Skin epidermis (tissue), 12 donors: ENCODE data around the gene SAXO2.
"Not testable (repeated sequence)": the region's sequence is repeated elsewhere in the genome, so short reads cannot be mapped to it uniquely, and the experiment has no call there.

Experiments
- H3K27ac ChIP-seq, 21 experiments: fragments of 200-600 bp; sonication (generic) in 11 of 21; one replicate each; pipeline ENCODE4 v1.5.0; 2020; ENCODE audit warnings: mild to moderate bottlenecking in 3 of 21, inconsistent platforms in 2 of 21, moderate library complexity in 2 of 21
- H3K4me3 ChIP-seq, 7 experiments: fragments of 200-600 bp; sonication (generic) in 2 of 7; one replicate each; pipeline ENCODE4 v1.5.0; 2020; ENCODE audit warnings: inconsistent platforms in 2 of 7, mild to moderate bottlenecking in 2 of 7, moderate library complexity in 1 of 7

The SAXO2 gene, protein sequence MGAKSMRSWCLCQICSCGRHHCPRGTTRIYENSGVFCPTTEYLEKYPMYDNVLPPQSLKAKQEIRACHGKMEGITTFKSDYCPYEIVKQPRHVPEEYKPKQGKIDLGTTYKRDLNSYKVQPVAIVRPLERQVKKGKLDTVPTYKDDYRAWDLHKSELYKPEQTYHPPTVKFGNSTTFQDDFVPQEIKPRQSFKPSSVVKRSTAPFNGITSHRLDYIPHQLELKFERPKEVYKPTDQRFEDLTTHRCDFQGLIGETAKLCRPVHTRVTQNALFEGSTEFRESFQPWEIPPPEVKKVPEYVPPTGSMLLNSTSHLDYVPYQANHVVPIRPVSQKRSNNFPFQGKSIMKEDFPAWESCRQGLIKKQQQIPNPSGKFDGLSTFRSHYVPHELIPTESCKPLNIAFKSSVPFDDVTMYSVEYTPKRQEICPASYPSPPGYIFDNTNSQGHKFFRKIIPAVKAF

DNA sequence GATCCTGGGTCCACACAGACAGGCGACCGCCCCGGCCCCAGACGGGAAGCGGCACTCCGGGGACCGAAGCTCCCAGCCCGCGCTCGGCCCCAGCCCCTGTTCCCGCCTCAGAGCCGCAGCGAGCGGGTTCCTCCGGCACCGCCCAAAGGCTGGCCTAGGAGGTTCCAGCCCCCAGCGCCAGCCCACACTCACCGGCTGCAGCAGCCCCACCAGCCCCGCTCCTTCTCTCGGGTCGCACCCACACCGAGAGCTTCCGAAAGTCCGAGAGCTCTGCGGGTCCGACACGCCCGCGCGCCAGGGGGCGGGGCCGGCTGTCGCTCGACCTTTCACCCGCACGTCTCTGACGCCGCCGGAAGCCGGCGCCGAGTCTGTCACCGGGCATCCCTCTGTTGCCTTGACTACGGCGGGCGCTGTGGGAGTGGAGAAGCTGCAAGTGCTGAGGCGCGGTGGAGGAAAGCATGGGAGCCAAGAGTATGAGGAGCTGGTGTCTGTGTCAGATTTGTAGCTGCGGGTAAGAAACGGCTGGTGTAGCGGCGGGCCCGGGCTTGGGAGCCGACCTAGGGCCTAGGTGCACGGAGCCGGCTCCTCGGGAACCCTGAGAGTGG lies at the start of gene SAXO2, which contains the start of gene EFL1:
Gene SAXO2, plus strand, starts transcription at position 397 of the 605 bp plus-strand sequence. Its CDS starts 62 bp downstream, at position 459.
Gene EFL1, minus strand, starts transcription at position 313 of the 605 bp plus-strand sequence. CDS start 956 bp downstream, outside the sequence.
- peak within 1 kb of the TSS in 20 of 21 experiments; percentile 37 to 86 (median 78) for H3K27ac ChIP-seq
- H3K4me3 ChIP-seq = peak within 1 kb of the TSS; percentile 61 to 98 (median 81)

DNA sequence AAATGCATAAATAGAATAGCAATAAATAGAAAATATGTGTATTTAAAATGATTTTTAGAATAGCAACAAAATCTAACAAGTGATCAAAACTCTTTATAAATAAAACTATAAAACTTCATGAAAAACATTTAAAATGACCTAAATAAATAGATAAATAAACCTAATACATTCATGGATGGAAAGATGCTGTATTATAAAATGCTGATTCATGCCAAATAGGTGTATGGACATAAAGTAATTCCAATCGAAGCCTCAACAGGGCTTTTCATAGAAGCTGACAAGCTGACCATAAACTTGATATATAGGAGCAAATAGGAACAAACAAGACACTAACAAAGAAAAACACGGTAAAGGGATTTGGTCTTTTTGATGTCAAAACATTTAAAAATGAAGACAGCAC lies 46.5 kb upstream of the SAXO2 start:
- not testable (repeated sequence) for H3K27ac ChIP-seq

DNA sequence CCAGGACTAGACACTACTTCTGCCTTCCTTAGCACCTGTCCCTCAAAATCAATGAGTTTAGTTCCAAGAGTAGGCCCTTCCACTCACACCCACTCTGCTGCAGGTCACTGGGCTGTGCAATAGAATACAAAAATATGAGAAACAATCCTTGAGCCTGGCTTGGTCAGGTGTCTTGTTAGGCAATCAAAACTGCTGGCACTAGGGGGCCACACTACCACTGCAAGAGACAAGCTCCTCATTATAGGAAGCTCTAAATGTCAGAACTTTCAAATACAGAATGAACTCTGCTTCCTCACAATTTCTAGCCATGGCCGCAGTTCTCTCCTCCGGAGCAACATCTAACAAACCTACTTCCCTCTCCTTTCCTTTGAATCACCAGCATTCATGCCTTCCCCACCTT lies 41.1 kb upstream of the SAXO2 start:
- H3K4me3 ChIP-seq, H3K27ac ChIP-seq: not testable (repeated sequence)

More for the DNA sequence above, 46.5 kb upstream of the SAXO2 start:
- not testable (repeated sequence) for H3K4me3 ChIP-seq

DNA sequence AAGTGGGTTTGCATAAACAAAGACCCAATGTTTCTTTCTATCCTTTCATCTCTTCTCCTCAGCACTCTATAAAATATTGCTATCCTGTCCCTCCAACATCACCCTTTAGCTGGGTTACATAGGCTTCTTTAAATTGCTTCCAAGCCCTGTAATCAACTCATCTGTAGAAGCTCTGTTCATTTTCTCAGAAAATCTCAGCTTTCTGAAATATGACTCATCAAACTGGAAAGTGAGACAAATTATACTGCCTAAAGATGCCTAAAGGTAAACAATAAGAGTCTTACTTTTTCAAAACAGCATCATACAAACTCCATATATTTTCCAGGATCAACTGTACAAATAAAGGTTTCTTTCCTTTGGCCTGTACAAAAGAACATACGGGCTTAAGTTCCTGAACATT lies 33.9 kb upstream of the SAXO2 start:
- no peak overlapping the region for H3K27ac ChIP-seq
- no peak overlapping the region for H3K4me3 ChIP-seq

DNA sequence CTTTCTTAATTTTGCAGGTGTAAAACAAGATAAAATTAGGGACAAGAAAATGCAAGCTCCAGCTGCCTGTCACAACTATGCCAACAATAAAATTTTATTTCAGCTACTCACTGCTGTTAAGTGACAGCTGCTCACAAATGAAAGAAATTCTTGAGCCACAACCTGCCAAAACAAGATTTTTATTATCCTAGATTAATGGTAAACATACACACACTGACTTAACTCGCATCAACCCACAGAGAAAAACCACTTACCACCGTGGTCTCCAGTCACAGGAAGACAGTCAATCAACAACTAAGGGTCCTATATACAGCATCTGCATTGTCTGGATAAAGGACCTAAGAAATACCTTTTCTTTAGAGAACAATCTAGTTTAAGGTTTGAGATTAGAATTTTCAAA lies 31.4 kb upstream of the SAXO2 start:
- H3K27ac ChIP-seq = no peak overlapping the region
- no peak overlapping the region for H3K4me3 ChIP-seq

DNA sequence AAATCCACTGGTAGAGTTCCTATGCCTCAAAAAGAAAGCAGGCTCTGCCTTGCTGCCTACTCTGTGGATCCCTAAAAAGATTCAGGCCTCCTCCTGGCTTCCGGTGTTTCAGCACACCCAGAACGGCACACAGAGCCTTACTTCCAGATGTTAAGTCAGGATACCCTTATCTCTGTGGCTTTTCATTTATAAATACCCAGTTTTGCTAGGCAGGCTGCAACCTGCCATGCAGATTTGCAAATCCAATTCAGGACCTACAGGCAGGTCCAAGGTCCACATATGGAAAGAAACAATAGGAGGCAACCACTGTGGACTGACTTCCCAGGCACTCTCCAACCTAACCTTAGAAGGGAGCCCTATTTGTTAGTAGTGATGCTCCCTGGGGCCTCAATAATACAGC lies 30.8 kb upstream of the SAXO2 start:
- Histone ChIP-seq H3K4me3 (no peak overlapping the region), H3K27ac (no peak overlapping the region)

DNA sequence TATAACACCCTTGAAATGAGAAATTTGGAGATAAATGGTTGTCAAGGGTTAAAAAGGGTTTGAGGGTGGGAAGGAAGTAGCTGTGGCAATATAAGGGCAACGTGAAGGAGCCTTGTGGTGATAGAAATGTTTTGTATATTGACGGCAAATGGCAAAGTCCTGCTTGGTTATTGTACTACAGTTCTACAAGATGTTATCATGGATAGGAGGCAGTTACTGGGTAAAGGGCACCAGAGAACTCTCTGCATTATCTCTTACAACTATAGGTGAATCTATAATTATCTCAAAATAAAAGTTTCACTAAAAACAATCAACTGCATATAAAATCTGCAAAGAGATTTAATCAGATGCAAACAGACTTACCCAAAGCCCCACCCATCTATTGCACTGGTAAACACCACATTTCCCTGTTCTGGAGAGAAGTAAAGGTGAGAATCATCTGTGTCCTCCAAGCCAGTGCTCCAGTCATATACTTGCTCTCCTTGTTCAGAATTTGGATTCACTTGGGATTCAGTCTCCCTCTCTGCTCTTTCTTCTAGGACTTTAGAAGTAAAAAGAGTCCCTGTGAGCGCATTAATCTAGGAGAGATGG lies 24.6 kb upstream of the SAXO2 start:
- not testable (repeated sequence) for H3K27ac ChIP-seq, H3K4me3 ChIP-seq

DNA sequence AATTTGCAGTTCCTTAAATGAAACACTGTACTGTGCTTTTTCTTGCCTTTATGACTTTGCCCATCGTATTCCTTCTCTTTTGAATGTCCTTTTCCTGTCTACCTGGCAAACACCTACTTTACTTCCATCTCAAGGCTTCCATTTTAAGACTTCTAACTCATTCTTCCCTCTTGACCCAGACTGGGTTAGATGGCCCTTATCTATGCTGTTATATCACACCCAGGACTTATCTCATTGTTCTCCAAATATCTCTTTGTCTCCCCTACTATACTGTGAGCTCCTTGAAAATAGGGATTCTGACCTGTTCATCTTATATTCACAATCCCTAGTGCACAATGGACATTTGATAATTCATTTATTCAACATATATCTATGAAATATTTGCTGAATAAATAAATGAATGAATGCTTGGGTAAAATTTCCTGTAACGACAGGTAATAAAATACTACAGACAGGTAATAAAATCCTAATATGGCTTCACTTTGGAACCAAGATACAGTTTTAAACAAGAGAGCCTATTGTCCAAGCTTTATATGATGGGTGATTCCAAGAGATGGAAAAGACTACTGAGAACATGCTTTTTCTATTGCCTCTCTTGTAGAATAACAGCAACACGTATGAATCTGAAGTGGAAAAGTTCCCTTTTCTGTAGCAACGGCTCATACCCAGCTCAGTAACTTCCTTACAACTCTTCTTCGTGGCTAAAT lies 22.8 kb upstream of the SAXO2 start:
- Histone ChIP-seq H3K4me3 (no peak overlapping the region), H3K27ac (no peak overlapping the region)

DNA sequence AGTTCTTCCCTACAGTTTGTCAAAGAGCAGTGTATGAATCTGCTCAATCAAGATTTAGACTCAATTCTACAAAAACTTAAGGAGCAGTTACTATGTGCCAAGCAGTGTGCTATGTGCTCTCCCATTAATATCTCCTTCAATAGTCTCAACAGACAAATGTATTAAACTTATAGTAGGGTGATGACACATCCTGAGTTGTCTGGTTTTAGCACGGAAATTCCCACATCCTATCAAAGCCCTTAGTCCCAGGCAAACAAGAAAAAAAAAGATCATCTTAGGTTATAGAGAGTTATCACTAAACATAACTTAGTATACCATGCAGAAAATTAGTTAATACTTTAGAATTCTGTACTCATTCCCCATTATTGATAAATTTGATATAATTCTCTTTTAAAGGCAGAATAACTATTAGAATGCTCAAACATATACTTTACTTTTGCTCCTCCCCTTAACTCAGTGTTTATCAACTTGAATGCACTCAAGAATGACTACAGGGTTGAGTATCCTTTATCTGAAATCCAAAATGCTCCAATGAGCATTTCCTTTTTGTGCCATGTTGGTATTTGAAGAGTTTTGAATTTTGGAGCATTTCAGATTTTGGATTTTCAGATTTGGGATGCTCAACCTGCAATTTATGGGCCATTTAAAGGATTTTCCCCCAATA lies 20.6 kb upstream of the SAXO2 start:
- H3K4me3 ChIP-seq, H3K27ac ChIP-seq: not testable (repeated sequence)

DNA sequence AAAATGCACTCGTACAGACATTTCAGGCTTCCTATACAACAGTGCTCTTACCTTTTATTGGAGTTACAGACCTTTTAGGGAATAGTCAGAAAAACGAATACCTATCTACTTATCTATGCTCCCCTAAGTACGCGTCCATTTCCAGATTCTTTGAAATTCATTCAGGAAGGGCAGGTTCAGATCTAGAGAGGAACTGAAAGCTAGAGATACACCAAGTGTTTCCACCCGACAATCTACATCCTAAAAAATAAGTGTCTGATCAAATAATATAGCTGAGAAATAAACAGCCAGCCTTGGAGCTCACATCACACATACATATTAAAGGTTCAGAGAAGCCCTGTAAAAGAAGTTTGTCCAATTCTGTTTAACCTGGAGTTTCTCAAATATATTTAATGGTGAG lies 19.0 kb upstream of the SAXO2 start:
- H3K27ac ChIP-seq, H3K4me3 ChIP-seq: not testable (repeated sequence)

DNA sequence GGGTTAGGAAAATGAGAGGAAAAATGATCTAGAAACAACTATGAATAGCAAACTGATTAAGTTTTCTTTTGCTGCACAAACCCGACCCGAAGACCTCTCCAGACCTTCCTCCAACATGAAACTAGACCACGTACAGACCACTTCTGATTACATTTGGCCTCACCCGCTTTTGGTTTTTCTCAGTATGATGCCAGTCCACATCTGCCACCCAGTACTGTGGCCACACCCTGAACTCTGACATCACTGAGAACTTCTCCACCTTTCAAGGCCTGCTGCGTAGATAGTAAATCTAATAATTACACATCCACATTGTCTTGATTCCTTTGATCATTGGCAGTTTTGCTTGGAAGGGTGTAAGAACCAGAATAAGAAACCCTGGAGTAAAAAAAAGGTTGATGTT lies 16.7 kb upstream of the SAXO2 start:
- not testable (repeated sequence) for H3K4me3 ChIP-seq, H3K27ac ChIP-seq

DNA sequence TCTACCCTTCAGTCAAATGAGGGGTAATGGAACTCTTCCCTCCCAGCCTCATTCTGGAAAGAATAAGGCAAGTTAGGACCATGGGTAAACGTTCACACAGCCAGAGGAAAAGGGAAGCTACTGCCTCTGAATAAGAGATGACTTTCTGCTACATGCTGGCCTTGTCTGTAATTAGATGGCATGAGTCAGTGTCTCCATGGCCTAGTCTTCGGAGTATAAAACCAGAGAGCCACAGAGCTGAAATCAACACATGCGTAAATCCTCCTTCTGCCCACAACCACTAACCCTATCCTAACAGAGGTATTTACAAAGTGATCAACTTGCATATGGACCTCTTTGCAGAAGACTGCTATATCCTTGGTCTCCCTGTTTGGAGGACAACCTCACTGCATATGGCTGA lies 14.4 kb upstream of the SAXO2 start:
- H3K27ac ChIP-seq, H3K4me3 ChIP-seq: not testable (repeated sequence)

DNA sequence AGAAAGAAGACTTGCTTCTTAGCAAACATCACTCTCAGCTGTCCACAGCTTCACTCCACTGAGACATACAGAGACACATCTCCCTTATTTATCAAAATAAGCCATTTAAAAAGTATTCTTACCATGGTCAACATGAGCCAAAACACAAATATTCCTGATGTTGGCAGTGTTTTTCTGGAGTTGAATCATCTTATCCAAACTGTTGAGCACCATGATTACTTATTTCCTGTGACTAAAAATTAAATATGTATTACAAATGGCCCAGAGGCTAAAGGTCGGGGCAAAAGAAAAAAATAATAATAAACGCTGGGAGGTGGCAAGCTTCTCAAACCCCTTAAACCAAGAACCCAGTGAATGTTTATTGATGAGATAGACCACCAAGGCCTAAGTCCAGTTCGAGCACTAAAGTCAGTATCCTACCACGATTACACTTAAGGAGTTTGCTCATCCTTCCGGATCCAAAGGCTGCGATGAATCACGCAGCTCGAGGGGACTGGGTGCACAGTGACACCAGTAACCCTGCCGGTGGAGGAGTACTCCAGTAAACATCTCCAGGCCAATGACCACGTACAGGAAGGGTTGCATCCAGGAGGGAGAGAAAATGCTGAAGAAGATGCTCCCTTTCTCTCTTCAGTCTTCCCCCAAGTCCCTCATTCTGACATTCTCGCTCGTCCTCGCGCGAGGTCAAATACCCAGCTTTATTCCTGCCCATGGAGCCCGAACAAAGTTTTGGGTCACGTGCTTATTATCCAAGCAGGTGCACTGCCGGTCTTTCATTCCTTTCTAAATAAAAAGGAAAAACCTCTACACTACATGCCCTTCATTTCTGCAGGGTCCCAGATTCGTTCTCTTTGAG lies 824 bp upstream of the SAXO2 start:
- Histone ChIP-seq H3K4me3 (peak overlapping the region; percentile 61 to 98 (median 81)), H3K27ac (peak overlapping the region in 20 of 21 experiments; percentile 37 to 86 (median 78))

DNA sequence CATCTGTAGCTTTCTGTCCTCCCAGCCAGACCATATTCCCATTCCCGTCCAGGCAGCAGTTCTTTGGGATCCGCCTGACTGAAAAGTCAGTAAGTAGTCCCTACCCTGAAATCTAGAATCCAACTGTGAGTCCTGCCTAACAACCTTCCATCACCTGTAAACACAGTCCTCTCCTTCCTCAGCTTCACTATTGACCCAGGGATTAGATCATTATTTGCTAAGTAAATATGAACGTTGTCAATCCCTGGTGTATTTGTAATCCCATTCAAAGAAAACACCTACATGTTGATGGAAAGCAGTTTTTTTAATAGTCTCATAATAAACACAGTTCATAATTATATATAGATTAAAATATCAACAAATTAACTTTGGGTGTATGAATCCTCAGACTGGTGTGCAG lies 732 bp downstream of the SAXO2 start:
- Histone ChIP-seq H3K27ac (peak overlapping the region in 5 of 21 experiments; percentile 61 to 86 (median 79)), H3K4me3 (peak overlapping the region; percentile 61 to 98 (median 81))

DNA sequence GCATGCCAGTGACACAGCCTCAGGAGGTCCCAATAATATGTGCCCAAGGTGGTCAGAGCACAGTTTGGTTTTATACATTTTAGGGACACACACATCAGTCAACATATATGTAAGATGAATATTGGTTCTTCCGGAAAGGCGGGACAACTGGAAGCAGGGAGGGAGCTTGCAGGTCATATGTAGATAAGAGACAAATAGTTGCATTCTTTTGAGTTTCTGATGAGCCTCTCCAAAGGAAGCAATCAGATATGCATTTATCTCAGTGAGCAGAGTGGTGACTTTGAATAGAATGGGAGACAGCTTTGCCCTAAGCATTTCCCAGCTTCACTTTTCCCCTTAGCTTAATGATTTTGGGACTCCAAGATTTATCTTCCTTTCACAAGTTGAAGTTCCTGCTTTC lies 4.5 kb downstream of the SAXO2 start:
- H3K27ac ChIP-seq, H3K4me3 ChIP-seq: not testable (repeated sequence)

DNA sequence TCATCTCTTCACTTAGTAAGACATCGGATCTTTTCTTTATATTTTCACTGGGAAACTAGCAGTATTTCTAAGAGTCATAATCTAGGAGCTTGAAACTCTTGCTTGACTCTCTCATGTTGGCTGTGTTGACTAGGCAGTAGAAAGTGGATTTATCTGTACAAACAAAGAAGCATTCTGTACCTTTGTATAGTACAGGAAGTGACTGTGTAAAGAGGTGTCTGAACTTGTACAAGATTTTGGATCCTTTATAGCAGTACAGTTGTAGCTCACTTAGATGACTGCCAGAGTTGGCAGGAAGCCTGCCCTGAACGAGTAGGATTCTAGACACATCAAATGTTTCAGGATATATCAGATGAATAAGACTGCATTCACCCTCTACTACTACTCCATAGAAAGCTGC lies 5.8 kb downstream of the SAXO2 start:
- H3K4me3 ChIP-seq = not testable (repeated sequence)
- peak overlapping the region in 2 of 21 experiments; percentile 14 to 25 for H3K27ac ChIP-seq

DNA sequence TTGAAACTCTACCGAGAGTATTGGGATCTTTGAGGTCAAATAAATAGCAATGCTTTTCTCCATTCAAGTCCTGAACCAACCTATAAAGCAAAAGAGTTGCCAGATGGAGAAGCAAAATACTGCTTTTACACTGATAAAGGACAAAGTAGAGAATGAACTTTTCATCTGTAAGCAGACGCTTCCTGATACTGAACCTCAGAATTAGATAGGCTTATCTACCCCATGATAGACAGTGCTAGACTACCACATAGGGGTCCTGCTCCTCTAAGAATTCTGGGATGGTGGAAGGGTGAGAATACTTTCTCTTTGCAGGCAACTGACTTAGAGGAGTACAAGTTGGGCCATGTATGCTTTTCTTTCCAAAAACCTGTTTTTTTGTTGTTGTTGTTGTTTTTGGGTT lies 9.5 kb downstream of the SAXO2 start:
- no peak overlapping the region for H3K4me3 ChIP-seq

DNA sequence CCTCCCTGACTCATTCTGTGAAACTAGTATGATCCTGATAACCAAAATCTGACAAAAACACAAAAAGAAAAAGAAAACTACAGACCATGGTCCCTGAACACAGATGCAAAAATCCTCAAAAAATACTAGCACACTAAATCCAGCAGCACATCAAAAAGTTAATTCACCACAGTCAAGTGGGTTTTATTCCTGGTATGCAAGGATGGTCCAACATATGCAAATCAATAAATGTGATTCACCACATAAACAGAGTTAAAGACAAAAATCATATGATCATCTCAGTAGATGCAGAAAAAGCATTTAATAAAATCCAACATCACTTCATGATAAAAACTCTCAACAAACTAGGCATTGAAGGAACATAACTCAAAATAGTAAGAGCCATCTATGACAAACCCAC lies 12.8 kb downstream of the SAXO2 start:
- no peak overlapping the region for H3K4me3 ChIP-seq
- H3K27ac ChIP-seq = no peak overlapping the region

More for the DNA sequence above, 9.5 kb downstream of the SAXO2 start:
- H3K27ac ChIP-seq = no peak overlapping the region

DNA sequence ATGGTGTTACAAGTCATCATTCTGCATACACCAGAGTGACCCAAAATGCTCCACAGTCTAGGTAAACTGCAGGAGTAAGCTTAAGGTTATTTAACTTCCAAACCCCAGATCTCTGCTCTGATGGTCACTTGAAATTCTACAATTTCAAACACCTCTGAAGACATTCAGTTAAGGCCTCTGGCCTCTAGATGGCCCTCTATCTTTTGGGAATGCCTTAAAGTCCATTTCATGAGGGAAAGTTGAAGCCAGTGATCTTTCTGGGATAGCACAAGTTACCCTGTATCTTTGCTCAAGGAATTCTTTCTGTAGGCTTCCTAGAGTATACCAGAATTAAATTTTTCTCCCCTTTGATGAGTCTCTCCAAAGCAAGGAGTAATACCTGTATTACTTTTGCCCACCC lies 18.7 kb downstream of the SAXO2 start:
- not testable (repeated sequence) for H3K4me3 ChIP-seq, H3K27ac ChIP-seq
